ENCODE data around the gene RNASEH1.
"Not testable (repeated sequence)": the region's sequence is repeated elsewhere in the genome, so short reads cannot be mapped to it uniquely, and the experiment has no call there.

RNASEH1 gene

GRCh38 chr2:3517948-3518495, 40.1 kb downstream of the RNASEH1 start:
- no peak for DNase-seq

- no peak for DNase-seq
Observed at GRCh38 chr2:3516831-3517230, 41.3 kb downstream of the RNASEH1 start.

GRCh38 chr2:3515438-3515837, 42.7 kb downstream of the RNASEH1 start:
- not testable (repeated sequence) for DNase-seq

GRCh38 chr2:3513026-3513810, 44.9 kb downstream of the RNASEH1 start:
- no peak for DNase-seq

GRCh38 chr2:3512086-3512485, 46.0 kb downstream of the RNASEH1 start:
- no peak for DNase-seq

GRCh38 chr2:3505771-3506170, 52.4 kb downstream of the RNASEH1 start:
- no peak for DNase-seq

GRCh38 chr2:3504741-3505140, 53.4 kb downstream of the RNASEH1 start:
- DNase-seq = peak; percentile 36 to 76

- no peak for DNase-seq
Observed at GRCh38 chr2:3503483-3503882, 54.6 kb downstream of the RNASEH1 start.

- DNase-seq = no peak
Observed at GRCh38 chr2:3503046-3503445, 55.1 kb downstream of the RNASEH1 start.

GRCh38 chr2:3500326-3500899, 57.7 kb downstream of the RNASEH1 start:
- DNase-seq = no peak

GRCh38 chr2:3498783-3499394, 59.2 kb downstream of the RNASEH1 start:
- DNase-seq = no peak

- DNase-seq = not testable (repeated sequence)
Observed at GRCh38 chr2:3496708-3497080, 61.4 kb downstream of the RNASEH1 start.

All from NCI-H2081 (cell line).